ENCODE measurements around the gene TBXA2R.

DNA sequence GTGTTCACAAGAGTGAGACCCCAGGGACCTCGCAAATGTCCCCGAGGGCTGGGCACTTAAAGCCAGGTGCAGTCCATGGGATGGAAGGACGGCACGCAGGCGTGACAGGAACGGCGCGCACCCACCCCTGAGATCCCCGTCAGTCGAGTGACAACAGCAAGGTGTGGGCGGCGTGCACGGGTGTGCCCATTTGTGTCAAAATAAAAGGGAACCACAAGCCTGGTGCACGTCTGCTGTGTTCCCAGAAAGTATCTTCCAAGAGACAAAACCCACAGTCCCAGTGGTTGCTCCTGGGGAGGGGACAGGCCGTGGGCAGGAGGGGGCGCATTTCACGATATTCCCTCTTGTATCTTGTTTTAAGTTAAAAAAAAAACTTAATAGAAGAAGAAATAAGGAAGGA lies 35.6 kb upstream of the TBXA2R start:
- TF ChIP-seq, protein P1, sequence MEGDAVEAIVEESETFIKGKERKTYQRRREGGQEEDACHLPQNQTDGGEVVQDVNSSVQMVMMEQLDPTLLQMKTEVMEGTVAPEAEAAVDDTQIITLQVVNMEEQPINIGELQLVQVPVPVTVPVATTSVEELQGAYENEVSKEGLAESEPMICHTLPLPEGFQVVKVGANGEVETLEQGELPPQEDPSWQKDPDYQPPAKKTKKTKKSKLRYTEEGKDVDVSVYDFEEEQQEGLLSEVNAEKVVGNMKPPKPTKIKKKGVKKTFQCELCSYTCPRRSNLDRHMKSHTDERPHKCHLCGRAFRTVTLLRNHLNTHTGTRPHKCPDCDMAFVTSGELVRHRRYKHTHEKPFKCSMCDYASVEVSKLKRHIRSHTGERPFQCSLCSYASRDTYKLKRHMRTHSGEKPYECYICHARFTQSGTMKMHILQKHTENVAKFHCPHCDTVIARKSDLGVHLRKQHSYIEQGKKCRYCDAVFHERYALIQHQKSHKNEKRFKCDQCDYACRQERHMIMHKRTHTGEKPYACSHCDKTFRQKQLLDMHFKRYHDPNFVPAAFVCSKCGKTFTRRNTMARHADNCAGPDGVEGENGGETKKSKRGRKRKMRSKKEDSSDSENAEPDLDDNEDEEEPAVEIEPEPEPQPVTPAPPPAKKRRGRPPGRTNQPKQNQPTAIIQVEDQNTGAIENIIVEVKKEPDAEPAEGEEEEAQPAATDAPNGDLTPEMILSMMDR (IDR thresholded peaks at IDR 0.05; ENCODE audit: low read depth, low read length, missing input control), result no peak
- TF ChIP-seq, protein P2, sequence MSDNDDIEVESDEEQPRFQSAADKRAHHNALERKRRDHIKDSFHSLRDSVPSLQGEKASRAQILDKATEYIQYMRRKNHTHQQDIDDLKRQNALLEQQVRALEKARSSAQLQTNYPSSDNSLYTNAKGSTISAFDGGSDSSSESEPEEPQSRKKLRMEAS (IDR thresholded peaks at IDR 0.05), result no peak
- TF ChIP-seq, protein P3, sequence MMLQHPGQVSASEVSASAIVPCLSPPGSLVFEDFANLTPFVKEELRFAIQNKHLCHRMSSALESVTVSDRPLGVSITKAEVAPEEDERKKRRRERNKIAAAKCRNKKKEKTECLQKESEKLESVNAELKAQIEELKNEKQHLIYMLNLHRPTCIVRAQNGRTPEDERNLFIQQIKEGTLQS (IDR thresholded peaks at IDR 0.05), result no peak
- TF ChIP-seq RAD21 (IDR thresholded peaks at IDR 0.05) (no peak), GABPA (IDR thresholded peaks at IDR 0.05 in 1 of 2, conservative IDR thresholded peaks at IDR 0.05 in 1 of 2) (no peak), TAF1 (conservative IDR thresholded peaks at IDR 0.05) (no peak), SP1 (IDR thresholded peaks at IDR 0.05) (no peak), YY1 (IDR thresholded peaks at IDR 0.05) (no peak), JUND (IDR thresholded peaks at IDR 0.05) (no peak), NR2F2 (IDR thresholded peaks at IDR 0.05) (no peak), HNF4G (IDR thresholded peaks at IDR 0.05) (no peak), HNF4A (conservative IDR thresholded peaks at IDR 0.05) (no peak)
- TF ChIP-seq, protein P4, sequence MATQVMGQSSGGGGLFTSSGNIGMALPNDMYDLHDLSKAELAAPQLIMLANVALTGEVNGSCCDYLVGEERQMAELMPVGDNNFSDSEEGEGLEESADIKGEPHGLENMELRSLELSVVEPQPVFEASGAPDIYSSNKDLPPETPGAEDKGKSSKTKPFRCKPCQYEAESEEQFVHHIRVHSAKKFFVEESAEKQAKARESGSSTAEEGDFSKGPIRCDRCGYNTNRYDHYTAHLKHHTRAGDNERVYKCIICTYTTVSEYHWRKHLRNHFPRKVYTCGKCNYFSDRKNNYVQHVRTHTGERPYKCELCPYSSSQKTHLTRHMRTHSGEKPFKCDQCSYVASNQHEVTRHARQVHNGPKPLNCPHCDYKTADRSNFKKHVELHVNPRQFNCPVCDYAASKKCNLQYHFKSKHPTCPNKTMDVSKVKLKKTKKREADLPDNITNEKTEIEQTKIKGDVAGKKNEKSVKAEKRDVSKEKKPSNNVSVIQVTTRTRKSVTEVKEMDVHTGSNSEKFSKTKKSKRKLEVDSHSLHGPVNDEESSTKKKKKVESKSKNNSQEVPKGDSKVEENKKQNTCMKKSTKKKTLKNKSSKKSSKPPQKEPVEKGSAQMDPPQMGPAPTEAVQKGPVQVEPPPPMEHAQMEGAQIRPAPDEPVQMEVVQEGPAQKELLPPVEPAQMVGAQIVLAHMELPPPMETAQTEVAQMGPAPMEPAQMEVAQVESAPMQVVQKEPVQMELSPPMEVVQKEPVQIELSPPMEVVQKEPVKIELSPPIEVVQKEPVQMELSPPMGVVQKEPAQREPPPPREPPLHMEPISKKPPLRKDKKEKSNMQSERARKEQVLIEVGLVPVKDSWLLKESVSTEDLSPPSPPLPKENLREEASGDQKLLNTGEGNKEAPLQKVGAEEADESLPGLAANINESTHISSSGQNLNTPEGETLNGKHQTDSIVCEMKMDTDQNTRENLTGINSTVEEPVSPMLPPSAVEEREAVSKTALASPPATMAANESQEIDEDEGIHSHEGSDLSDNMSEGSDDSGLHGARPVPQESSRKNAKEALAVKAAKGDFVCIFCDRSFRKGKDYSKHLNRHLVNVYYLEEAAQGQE (IDR thresholded peaks at IDR 0.05), result no peak
- TF ChIP-seq, protein P5, sequence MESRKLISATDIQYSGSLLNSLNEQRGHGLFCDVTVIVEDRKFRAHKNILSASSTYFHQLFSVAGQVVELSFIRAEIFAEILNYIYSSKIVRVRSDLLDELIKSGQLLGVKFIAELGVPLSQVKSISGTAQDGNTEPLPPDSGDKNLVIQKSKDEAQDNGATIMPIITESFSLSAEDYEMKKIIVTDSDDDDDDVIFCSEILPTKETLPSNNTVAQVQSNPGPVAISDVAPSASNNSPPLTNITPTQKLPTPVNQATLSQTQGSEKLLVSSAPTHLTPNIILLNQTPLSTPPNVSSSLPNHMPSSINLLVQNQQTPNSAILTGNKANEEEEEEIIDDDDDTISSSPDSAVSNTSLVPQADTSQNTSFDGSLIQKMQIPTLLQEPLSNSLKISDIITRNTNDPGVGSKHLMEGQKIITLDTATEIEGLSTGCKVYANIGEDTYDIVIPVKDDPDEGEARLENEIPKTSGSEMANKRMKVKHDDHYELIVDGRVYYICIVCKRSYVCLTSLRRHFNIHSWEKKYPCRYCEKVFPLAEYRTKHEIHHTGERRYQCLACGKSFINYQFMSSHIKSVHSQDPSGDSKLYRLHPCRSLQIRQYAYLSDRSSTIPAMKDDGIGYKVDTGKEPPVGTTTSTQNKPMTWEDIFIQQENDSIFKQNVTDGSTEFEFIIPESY (IDR thresholded peaks at IDR 0.05), result no peak

Measured in liver (tissue), 3 donors.